Measurements from ENCODE around the gene UBR1. TPM values are rescaled to one million over a fixed set of nuclear protein-coding genes. Genes with fewer than 3 reads are reported as not detected.

UBR1 gene
- total and polyA plus RNA-seq, 10 of the 15 experiments (the other 5 are each of a cell fraction or from before 2014, with no cell fraction given): 4.5 to 27.5 (median 16.7) TPM

DNA sequence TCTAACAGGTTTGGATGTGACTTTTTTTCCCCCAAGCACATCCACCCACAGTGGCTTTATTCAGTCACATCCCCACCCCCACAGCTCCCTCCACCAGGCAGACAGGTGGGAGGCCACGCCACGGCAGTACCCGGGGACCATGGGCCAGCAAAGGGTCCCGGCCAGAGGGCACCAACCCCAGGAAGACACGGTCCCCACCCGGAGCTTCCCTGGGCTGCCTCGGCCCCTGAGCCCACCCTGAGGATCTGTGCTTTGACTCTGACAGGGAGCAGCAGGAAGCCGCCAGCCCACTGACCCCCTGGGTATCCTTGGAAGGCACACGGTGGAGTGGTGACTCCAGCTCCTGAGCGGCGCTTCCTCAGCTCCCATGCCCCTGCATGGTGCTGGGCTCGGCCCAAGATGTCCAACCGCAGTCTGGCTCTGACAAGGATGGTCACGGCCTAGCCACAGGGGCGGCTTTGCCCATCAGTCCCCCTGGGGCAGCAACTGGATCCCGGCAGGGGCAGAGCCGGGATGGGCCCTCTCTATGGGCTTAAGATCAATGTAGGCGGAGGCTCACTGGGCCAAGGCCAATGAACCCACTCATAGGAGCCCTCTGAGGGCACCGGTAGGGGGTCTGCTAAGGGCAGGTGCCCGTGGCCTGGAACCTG, 119.0 kb downstream of the UBR1 start:
- ChIA-PET CTCF (no interaction called here), POLR2A (interaction anchor here (0.5 kb wide), 1 partner anchor 48 kb away, joined by 5 read pairs; no protein-coding TSS in a partner anchor), RAD21 (ENCODE audit: unreplicated experiment) (no interaction called here), SMC1A (ENCODE audit: uncharacterized antibody, unreplicated experiment) (no interaction called here)
- no peak overlapping the region for H3K27ac ChIP-seq (ENCODE audit: control insufficient read depth, insufficient read depth)
- H3K36me3 ChIP-seq (ENCODE audit: control insufficient read depth in 2 of 2, insufficient read depth in 2 of 2, low read length in 1 of 2): peaks cover 6 to 8% of the 10 kb centered on the region in 2 experiments
- FAIRE-seq (no peak), DNase-seq (ENCODE audit: low read depth, low spot score) (no peak), ATAC-seq (no peak)
- no peak overlapping the region for H3K4me3 ChIP-seq
- H3K79me2 ChIP-seq (ENCODE audit: control insufficient read depth, insufficient read depth, low read length): no peaks in the 10 kb centered on the region
- BruUV-seq (replicated peaks): no TSS peak
- H3K4me2 ChIP-seq (ENCODE audit: control insufficient read depth, insufficient read depth): no peak overlapping the region
- H4K20me1 ChIP-seq (ENCODE audit: control insufficient read depth, insufficient read depth): no peaks in the 10 kb centered on the region
- no peak overlapping the region for H3K9ac ChIP-seq (ENCODE audit: control insufficient read depth, insufficient read depth, low read length)
- intact Hi-C loops (cut with micrococcal nuclease; ENCODE audit: unreplicated experiment): no loop called here
- H3K9me3 ChIP-seq (replicated peaks; ENCODE audit: control insufficient read depth, insufficient read depth, low read length): no peaks in the 10 kb centered on the region
- TF ChIP-seq MXI1 (IDR thresholded peaks at IDR 0.05; ENCODE audit: low read depth, low read length) (no peak), NR2C1 (IDR thresholded peaks at IDR 0.05) (no peak), LARP7 (IDR thresholded peaks at IDR 0.05) (no peak), JUND (IDR thresholded peaks at IDR 0.05; ENCODE audit: low read depth, low read length) (no peak), SIX5 (IDR thresholded peaks at IDR 0.05; ENCODE audit: low read depth, low read length, severe bottlenecking) (no peak)
- 97% methylated on average over 20 of the region's 20 CpGs for WGBS (ENCODE audit: insufficient coverage, insufficient replicate concordance, low lambda C conversion rate, missing lambda C conversion rate)
- in situ Hi-C loops (cut with MboI): no loop called here
- no peak overlapping the region for H2AFZ ChIP-seq (ENCODE audit: control insufficient read depth, low read depth, low read length)
- H3K4me1 ChIP-seq (ENCODE audit: control insufficient read depth, insufficient read depth, low read length): no peaks in the 10 kb centered on the region
- H3K27me3 ChIP-seq (replicated peaks in 1 of 2; ENCODE audit: control insufficient read depth in 2 of 2, insufficient read depth in 2 of 2, low read length in 1 of 2): no peaks in the 10 kb centered on the region

DNA sequence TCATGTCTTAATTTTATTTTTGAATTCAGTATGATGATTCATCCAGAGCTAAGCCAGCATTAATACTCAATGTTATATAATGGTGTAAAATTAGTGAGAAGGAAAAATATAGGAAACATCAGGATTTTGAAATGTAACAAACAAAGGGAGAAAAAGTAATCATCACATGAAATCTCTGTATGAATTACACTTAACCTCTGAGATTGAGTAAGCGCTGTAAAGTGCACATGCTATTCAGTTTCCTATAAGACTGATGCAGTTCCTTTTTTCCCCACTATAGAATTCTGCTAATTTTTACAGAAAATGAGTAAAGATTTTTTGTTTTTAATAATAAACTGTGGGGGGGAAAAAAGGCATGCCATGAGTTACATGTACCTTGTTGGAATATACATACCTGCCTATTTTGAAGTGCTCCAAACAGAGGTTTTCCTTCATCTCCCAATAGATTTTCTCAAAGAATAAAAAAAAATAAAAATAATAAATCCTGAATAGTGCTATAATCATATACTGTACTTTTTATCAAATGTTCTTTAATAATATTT, 121.3 kb downstream of the UBR1 start:
- peaks cover 6 to 8% of the 10 kb centered on the region in 2 experiments for H3K36me3 ChIP-seq (ENCODE audit: control insufficient read depth in 2 of 2, insufficient read depth in 2 of 2, low read length in 1 of 2)
- H2AFZ ChIP-seq (ENCODE audit: control insufficient read depth, low read depth, low read length): no peak overlapping the region
- POLR2A ChIA-PET: no interaction called here
- H3K4me1 ChIP-seq (ENCODE audit: control insufficient read depth, insufficient read depth, low read length): no peaks in the 10 kb centered on the region
- no TSS peak for BruUV-seq (replicated peaks)
- no peaks in the 10 kb centered on the region for H3K79me2 ChIP-seq (ENCODE audit: control insufficient read depth, insufficient read depth, low read length)
- in situ Hi-C loops (cut with MboI) (no loop called here), intact Hi-C loops (cut with micrococcal nuclease; ENCODE audit: unreplicated experiment) (no loop called here)
- no peak overlapping the region for H3K4me3 ChIP-seq
- no peaks in the 10 kb centered on the region for H3K27me3 ChIP-seq (replicated peaks in 1 of 2; ENCODE audit: control insufficient read depth in 2 of 2, insufficient read depth in 2 of 2, low read length in 1 of 2)
- no peak overlapping the region for H3K9ac ChIP-seq (ENCODE audit: control insufficient read depth, insufficient read depth, low read length)
- ATAC-seq (no peak), FAIRE-seq (no peak), DNase-seq (ENCODE audit: low read depth, low spot score) (no peak)
- RAD21 ChIA-PET (ENCODE audit: unreplicated experiment): no interaction called here
- H4K20me1 ChIP-seq (ENCODE audit: control insufficient read depth, insufficient read depth): no peaks in the 10 kb centered on the region
- SMC1A ChIA-PET (ENCODE audit: uncharacterized antibody, unreplicated experiment): no interaction called here
- CTCF ChIA-PET: no interaction called here
- H3K4me2 ChIP-seq (ENCODE audit: control insufficient read depth, insufficient read depth): no peak overlapping the region
- no peak overlapping the region for H3K27ac ChIP-seq (ENCODE audit: control insufficient read depth, insufficient read depth)
- WGBS (ENCODE audit: insufficient coverage, insufficient replicate concordance, low lambda C conversion rate, missing lambda C conversion rate): 100% methylated on average over 1 of the region's 1 CpG
- H3K9me3 ChIP-seq (replicated peaks; ENCODE audit: control insufficient read depth, insufficient read depth, low read length): no peaks in the 10 kb centered on the region
- no peak for TF ChIP-seq TARDBP (IDR thresholded peaks at IDR 0.05; ENCODE audit: borderline replicate concordance)
- no peak for TF ChIP-seq SP1 (IDR thresholded peaks at IDR 0.05; ENCODE audit: low read depth, low read length)
- TF ChIP-seq, protein P1, sequence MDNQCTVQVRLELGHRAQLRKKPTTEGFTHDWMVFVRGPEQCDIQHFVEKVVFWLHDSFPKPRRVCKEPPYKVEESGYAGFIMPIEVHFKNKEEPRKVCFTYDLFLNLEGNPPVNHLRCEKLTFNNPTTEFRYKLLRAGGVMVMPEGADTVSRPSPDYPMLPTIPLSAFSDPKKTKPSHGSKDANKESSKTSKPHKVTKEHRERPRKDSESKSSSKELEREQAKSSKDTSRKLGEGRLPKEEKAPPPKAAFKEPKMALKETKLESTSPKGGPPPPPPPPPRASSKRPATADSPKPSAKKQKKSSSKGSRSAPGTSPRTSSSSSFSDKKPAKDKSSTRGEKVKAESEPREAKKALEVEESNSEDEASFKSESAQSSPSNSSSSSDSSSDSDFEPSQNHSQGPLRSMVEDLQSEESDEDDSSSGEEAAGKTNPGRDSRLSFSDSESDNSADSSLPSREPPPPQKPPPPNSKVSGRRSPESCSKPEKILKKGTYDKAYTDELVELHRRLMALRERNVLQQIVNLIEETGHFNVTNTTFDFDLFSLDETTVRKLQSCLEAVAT (IDR thresholded peaks at IDR 0.05): no peak
- TF ChIP-seq MYB (IDR thresholded peaks at IDR 0.05; ENCODE audit: borderline replicate concordance, low read depth, low read length): no peak
- no peak for TF ChIP-seq NFYB (IDR thresholded peaks at IDR 0.05; ENCODE audit: insufficient read depth, low read depth, low read length)
- no peak for TF ChIP-seq FOS (IDR thresholded peaks at IDR 0.05; ENCODE audit: borderline replicate concordance, extremely low read depth, insufficient read length)
- TF ChIP-seq MTA3 (IDR thresholded peaks at IDR 0.05; ENCODE audit: borderline replicate concordance, low read length): no peak
- no peak for TF ChIP-seq BRCA1 (IDR thresholded peaks at IDR 0.05; ENCODE audit: low read depth, low read length)
- no peak for TF ChIP-seq CREB1 (IDR thresholded peaks at IDR 0.05; ENCODE audit: low read depth)
- TF ChIP-seq SUZ12 (IDR thresholded peaks at IDR 0.05; ENCODE audit: unreplicated experiment): no peak
- TF ChIP-seq, protein P2, sequence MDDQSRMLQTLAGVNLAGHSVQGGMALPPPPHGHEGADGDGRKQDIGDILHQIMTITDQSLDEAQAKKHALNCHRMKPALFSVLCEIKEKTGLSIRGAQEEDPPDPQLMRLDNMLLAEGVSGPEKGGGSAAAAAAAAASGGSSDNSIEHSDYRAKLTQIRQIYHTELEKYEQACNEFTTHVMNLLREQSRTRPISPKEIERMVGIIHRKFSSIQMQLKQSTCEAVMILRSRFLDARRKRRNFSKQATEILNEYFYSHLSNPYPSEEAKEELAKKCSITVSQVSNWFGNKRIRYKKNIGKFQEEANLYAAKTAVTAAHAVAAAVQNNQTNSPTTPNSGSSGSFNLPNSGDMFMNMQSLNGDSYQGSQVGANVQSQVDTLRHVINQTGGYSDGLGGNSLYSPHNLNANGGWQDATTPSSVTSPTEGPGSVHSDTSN (IDR thresholded peaks at IDR 0.05; ENCODE audit: insufficient replicate concordance, low read depth, low read length): no peak
- TF ChIP-seq IRF4 (IDR thresholded peaks at IDR 0.05; ENCODE audit: low read depth, low read length): no peak

All from GM12878 (cell line).